Activated CD4-positive, alpha-beta T cell treated with anti-CD3 and anti-CD28 coated beads, Interleukin-2, amount 50 U/mL, for 1 hour (primary cell): ENCODE data around the gene ZNF236.

Experiments used
- DNase-seq: peaks from one replicate; pipeline ENCODE4 v3.0.0-alpha.2; 2020

The ZNF236 gene

GRCh38 chr18:76821875-76822505 is 367 bp upstream of the ZNF236 start:
- DNase-seq = peak; percentile 62

- no peak for DNase-seq
Observed at GRCh38 chr18:76823161-76823538, 793 bp downstream of the ZNF236 start.

- no peak for DNase-seq
Observed at GRCh38 chr18:76823587-76824011, 1.2 kb downstream of the ZNF236 start.

- DNase-seq = no peak
Observed at GRCh38 chr18:76824145-76824676, 1.9 kb downstream of the ZNF236 start.

GRCh38 chr18:76824754-76825153 is 2.4 kb downstream of the ZNF236 start:
- no peak for DNase-seq

- no peak for DNase-seq
Observed at GRCh38 chr18:76827205-76828200, 5.1 kb downstream of the ZNF236 start.

GRCh38 chr18:76834379-76834778 is 12.0 kb downstream of the ZNF236 start:
- DNase-seq = no peak

GRCh38 chr18:76835380-76835779 is 13.0 kb downstream of the ZNF236 start:
- no peak for DNase-seq

- no peak for DNase-seq
Observed at GRCh38 chr18:76837071-76837470, 14.7 kb downstream of the ZNF236 start.

- no peak for DNase-seq
Observed at GRCh38 chr18:76838182-76838581, 15.8 kb downstream of the ZNF236 start.

GRCh38 chr18:76839086-76839794 is 16.9 kb downstream of the ZNF236 start:
- no peak for DNase-seq

- DNase-seq = no peak
Observed at GRCh38 chr18:76842837-76843530, 20.6 kb downstream of the ZNF236 start.

GRCh38 chr18:76844144-76844543 is 21.8 kb downstream of the ZNF236 start:
- DNase-seq = no peak

- DNase-seq = no peak
Observed at GRCh38 chr18:76844742-76845477, 22.6 kb downstream of the ZNF236 start.

- no peak for DNase-seq
Observed at GRCh38 chr18:76846217-76846616, 23.9 kb downstream of the ZNF236 start.

- no peak for DNase-seq
Observed at GRCh38 chr18:76847916-76848315, 25.6 kb downstream of the ZNF236 start.

- no peak for DNase-seq
Observed at GRCh38 chr18:76850112-76850511, 27.8 kb downstream of the ZNF236 start.

GRCh38 chr18:76855594-76855993 is 33.2 kb downstream of the ZNF236 start:
- no peak for DNase-seq

- no peak for DNase-seq
Observed at GRCh38 chr18:76857476-76857875, 35.1 kb downstream of the ZNF236 start.

- no peak for DNase-seq
Observed at GRCh38 chr18:76859474-76860339, 37.4 kb downstream of the ZNF236 start.

- DNase-seq = no peak
Observed at GRCh38 chr18:76860411-76860810, 38.1 kb downstream of the ZNF236 start.
